ENCODE results near the gene TMEM37.

The TMEM37 gene

GRCh38 chr2:119461811-119462210, 30.2 kb downstream of the TMEM37 start:
- no peak for DNase-seq

- DNase-seq: no peak
These were observed 30.9 kb downstream of the TMEM37 start for GRCh38 chr2:119462574-119462973.

GRCh38 chr2:119463136-119463535, 31.5 kb downstream of the TMEM37 start:
- no peak for DNase-seq

GRCh38 chr2:119463990-119464389, 32.3 kb downstream of the TMEM37 start:
- DNase-seq: no peak

GRCh38 chr2:119464981-119465380, 33.3 kb downstream of the TMEM37 start:
- DNase-seq: no peak

GRCh38 chr2:119465687-119466086, 34.0 kb downstream of the TMEM37 start:
- no peak for DNase-seq

- DNase-seq: no peak
These were observed 34.7 kb downstream of the TMEM37 start for GRCh38 chr2:119466373-119466772.

- DNase-seq: no peak
These were observed 36.7 kb downstream of the TMEM37 start for GRCh38 chr2:119468154-119468955.

- no peak for DNase-seq
These were observed 37.5 kb downstream of the TMEM37 start for GRCh38 chr2:119469131-119469530.

- DNase-seq: no peak
These were observed 38.1 kb downstream of the TMEM37 start for GRCh38 chr2:119469661-119470297.

- no peak for DNase-seq
These were observed 41.1 kb downstream of the TMEM37 start for GRCh38 chr2:119472749-119473148.

GRCh38 chr2:119473621-119474370, 42.1 kb downstream of the TMEM37 start:
- no peak for DNase-seq

GRCh38 chr2:119474371-119475224, 42.9 kb downstream of the TMEM37 start:
- no peak for DNase-seq

- no peak for DNase-seq
These were observed 43.7 kb downstream of the TMEM37 start for GRCh38 chr2:119475225-119475856.

GRCh38 chr2:119475857-119476244, 44.2 kb downstream of the TMEM37 start:
- DNase-seq: no peak

- DNase-seq: peak in 3 of 5 donors; percentile 6 to 32 (median 10)
These were observed 44.9 kb downstream of the TMEM37 start for GRCh38 chr2:119476301-119477112.

GRCh38 chr2:119477113-119477505, 45.5 kb downstream of the TMEM37 start:
- no peak for DNase-seq

- DNase-seq: no peak
These were observed 46.7 kb downstream of the TMEM37 start for GRCh38 chr2:119478188-119478977.

- DNase-seq: no peak
These were observed 47.3 kb downstream of the TMEM37 start for GRCh38 chr2:119478978-119479295.

- DNase-seq: no peak
These were observed 48.5 kb downstream of the TMEM37 start for GRCh38 chr2:119480184-119480583.

GRCh38 chr2:119480718-119481142, 49.1 kb downstream of the TMEM37 start:
- no peak for DNase-seq

All from T-helper 1 cell (primary cell).